GM12872 (cell line): ENCODE measurements around the gene DPF1.

Source experiments
- CTCF ChIP-seq: IDR thresholded peaks from 3 replicates; pipeline ENCODE4 v1.5.1; 2011; ENCODE audit warnings: low read depth, mild to moderate bottlenecking, low read length, moderate library complexity; ENCODE audit not compliant: insufficient read depth

Gene DPF1

DNA sequence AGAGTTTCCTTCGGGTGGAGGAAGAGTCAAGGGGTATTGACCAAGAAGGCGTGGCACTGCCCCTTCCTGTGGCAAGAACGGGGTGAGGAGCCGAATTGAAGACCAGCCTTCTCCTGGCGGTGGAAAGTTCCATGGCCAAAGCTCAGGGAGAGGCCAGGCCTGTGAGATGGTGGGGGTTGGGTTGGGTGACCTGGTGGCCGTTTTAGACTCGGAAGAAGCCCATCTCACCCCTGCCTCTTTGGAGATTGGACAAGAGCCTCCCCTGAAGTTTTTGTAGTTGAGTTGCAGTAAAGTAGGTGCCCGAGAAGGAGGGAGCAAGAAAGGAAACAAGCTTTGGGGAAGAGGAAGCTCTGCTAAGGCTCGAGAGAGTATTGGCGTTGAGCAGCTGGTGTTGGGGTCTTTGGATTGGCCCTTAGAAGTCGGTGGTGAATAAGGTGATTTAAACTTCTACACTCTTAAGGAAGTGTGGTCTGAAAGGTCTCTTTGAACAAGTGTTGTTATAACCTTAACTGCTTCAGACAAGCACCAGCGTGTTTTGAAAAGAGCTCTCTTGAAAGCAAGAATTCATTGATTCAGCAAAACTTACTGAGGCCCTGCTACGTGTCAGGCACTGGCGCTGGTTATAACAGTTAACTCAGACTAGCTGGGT, 41.3 kb upstream of the DPF1 start:
- TF ChIP-seq CTCF, result no peak

DNA sequence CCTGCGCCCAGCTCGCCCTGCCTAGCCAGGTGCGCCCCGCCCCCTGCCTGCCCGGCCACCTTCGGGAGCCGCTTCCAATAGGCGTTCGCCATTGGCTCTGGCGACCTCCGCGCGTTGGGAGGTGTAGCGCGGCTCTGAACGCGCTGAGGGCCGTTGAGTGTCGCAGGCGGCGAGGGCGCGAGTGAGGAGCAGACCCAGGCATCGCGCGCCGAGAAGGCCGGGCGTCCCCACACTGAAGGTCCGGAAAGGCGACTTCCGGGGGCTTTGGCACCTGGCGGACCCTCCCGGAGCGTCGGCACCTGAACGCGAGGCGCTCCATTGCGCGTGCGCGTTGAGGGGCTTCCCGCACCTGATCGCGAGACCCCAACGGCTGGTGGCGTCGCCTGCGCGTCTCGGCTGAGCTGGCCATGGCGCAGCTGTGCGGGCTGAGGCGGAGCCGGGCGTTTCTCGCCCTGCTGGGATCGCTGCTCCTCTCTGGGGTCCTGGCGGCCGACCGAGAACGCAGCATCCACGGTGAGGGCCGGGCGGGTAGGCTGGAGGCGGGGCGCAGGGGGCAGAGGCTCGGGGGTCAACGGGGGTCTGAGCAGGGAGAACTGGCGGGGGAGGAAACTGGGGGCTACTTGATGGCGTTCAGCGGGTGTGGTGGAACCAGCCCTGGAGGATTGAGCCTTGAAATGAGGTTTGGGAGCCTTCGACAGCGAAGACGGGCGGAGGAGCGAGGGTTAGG, 40.6 kb upstream of the DPF1 start, which contains the start of gene SPINT2:
Gene SPINT2 (plus strand): TSS at position 88 of the 727 bp plus-strand sequence. CDS start 320 bp downstream, at position 408.
- no peak for TF ChIP-seq CTCF

DNA sequence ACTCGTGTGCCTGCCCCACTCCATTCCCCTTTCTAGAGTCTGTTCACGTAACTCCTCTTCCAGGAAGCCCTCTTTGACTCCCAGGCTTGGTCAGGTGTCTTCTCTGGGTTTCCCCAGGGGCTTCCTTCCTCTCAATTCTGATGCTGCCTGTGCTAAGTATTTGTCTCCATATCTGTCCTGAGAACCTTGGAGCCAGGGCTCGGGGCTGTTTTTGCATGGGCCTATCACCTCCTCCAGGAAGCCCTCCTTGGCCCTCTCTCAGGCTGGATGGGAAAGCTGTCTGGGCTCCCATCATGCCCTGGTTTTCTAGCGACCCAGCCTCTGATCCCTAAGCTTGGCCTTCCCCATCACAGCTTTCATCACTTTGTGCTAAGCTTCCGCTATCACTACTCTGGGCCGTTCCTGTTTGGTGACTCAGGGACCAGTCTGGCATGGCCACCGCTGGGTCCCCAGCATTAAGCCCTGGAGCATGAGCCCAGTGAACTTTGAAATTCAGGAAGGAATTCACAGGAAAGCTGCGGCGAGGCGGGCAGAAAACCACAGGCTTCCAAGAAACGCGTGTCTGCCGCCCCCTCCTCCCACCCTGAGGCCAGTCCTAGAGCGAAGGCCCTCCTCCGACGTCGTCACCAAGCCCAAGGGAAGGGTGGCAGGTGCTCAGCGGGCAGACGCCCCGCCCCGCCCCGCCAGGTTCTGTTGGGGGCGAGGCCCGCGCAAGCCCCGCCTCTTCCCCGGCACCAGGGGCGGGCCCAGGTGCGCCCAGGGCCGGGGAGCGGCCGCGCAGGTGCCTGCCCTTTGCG, 39.9 kb upstream of the DPF1 start:
- TF ChIP-seq CTCF, result no peak

DNA sequence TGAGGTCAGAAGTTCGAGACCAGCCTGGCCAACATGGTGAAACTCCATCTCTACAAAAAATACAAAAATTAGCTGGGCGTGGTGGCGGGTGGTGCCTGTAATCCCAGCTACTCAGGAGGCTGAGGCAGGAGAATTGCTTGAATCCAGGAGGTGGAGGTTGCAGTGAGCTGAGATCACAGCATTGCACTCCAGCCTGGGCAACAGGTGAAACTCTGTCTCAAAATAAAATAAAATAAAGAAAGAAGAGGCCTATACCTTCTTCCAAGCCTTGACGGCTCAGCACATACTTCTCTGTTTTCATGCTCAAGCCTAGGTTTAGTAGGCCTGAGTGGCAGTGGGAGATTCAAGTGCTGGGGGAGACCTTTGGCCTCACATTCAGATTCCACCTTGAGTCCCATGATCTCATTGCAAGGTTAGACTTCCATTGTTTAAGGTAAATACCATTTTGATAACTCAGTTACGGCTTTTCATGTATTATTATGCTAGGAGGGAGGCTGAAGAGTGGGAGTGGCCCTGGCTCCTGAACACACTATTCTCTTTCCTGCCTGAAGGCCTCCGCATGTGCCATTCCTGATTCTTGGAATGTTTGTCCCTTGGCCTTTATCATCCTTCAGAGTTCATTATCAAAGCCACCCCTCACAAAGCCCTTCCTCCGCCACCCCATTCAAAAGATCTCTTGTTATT, 38.7 kb upstream of the DPF1 start:
- TF ChIP-seq CTCF, result no peak

GRCh38 chr19:38255383-38256014, 31.5 kb upstream of the DPF1 start:
- no peak for TF ChIP-seq CTCF

GRCh38 chr19:38253788-38254187, 29.8 kb upstream of the DPF1 start:
- no peak for TF ChIP-seq CTCF
